CD4-positive, CD25-positive, alpha-beta regulatory T cell (primary cell): Measurements from ENCODE around the gene PPP2R1B. TPM values are rescaled to one million over a fixed set of nuclear protein-coding genes. Genes with fewer than 3 reads are reported as not detected.

ENCODE experiments used
- ATAC-seq, 2 donors: fragments of 150-1000 bp; cut with Tn5 transposase; one replicate each; pipeline ENCODE4 v1.10.0; 2021; ENCODE audit warnings: low read depth in 2 of 2, moderate number of reproducible peaks in 2 of 2, moderate library complexity in 1 of 2
- DNase-seq, 3 donors: peaks; one replicate each; pipeline versions ENCODE4 v3.0.0 to v3.0.0-alpha.2; 2012 to 2022; ENCODE audit warnings: mixed read lengths in 1 of 3
- H3K27ac ChIP-seq: one replicate; pipeline ENCODE4 v1.7.0; 2013; ENCODE audit warnings: mild to moderate bottlenecking, low read length; ENCODE audit not compliant: insufficient read depth, poor library complexity, severe bottlenecking
- H3K27me3 ChIP-seq: one replicate; pipeline ENCODE4 v1.7.0; 2013; ENCODE audit warnings: low read length; ENCODE audit not compliant: control insufficient read depth, insufficient read depth
- H3K36me3 ChIP-seq: one replicate; pipeline ENCODE4 v1.7.0; 2013; ENCODE audit warnings: mild to moderate bottlenecking, low read length, moderate library complexity; ENCODE audit not compliant: control insufficient read depth, insufficient read depth
- H3K4me1 ChIP-seq: 2 replicates; pipeline ENCODE4 v1.7.0; 2013; ENCODE audit warnings: mild to moderate bottlenecking, low read length; ENCODE audit not compliant: insufficient read depth, control insufficient read depth, poor library complexity, severe bottlenecking
- H3K4me3 ChIP-seq: one replicate; pipeline ENCODE4 v1.7.0; 2013; ENCODE audit warnings: low read depth, mild to moderate bottlenecking, low read length, moderate library complexity
- H3K9me3 ChIP-seq, 2 experiments: 1 replicate in 1 of 2; 2 replicates in 1 of 2; pipeline ENCODE4 v1.7.0; 2013; ENCODE audit warnings: low read length in 2 of 2, mild to moderate bottlenecking in 1 of 2, moderate library complexity in 1 of 2; ENCODE audit not compliant: control insufficient read depth in 2 of 2
- H3K27ac Mint-ChIP-seq, 3 donors: one replicate each; pipeline ENCODE4 v1.8.0; 2020 to 2022; ENCODE audit warnings: mild to moderate bottlenecking in 3 of 3, mixed read lengths in 3 of 3, moderate library complexity in 2 of 3
- H3K27me3 Mint-ChIP-seq: one replicate; pipeline ENCODE4 v1.8.0; 2022; ENCODE audit warnings: mild to moderate bottlenecking, mixed read lengths
- H3K36me3 Mint-ChIP-seq: one replicate; pipeline ENCODE4 v1.8.0; 2020; ENCODE audit warnings: mixed read lengths
- H3K4me1 Mint-ChIP-seq, 4 donors: one replicate each; pipeline ENCODE4 v1.8.0; 2020 to 2022; ENCODE audit warnings: mixed read lengths in 4 of 4, mild to moderate bottlenecking in 1 of 4
- H3K4me3 Mint-ChIP-seq, 4 donors: one replicate each; pipeline ENCODE4 v1.8.0; 2020 to 2022; ENCODE audit warnings: mild to moderate bottlenecking in 4 of 4, mixed read lengths in 4 of 4, moderate library complexity in 3 of 4
- H3K9me3 Mint-ChIP-seq, 7 donors: one replicate each; pipeline ENCODE4 v1.8.0; 2020 to 2022; ENCODE audit warnings: mixed read lengths in 7 of 7, mild to moderate bottlenecking in 3 of 7, moderate library complexity in 2 of 7
- polyA plus RNA-seq, 4 donors: library from polyadenylated mRNA; unstranded; fragments of 300-500 nt; fragmentation: Illumina TruSeq; gene quantifications; one replicate each; pipeline ENCODE4 v1.2.3, GENCODE V29; 2021
- total RNA-seq: library from RNA; stranded (reverse); gene quantifications from one replicate; pipeline ENCODE4 v1.2.3, GENCODE V29; 2022

Gene PPP2R1B
- total and polyA plus RNA-seq, 5 donors from 2014 or later, result 16.5 to 45.9 (median 23.5) TPM

DNA sequence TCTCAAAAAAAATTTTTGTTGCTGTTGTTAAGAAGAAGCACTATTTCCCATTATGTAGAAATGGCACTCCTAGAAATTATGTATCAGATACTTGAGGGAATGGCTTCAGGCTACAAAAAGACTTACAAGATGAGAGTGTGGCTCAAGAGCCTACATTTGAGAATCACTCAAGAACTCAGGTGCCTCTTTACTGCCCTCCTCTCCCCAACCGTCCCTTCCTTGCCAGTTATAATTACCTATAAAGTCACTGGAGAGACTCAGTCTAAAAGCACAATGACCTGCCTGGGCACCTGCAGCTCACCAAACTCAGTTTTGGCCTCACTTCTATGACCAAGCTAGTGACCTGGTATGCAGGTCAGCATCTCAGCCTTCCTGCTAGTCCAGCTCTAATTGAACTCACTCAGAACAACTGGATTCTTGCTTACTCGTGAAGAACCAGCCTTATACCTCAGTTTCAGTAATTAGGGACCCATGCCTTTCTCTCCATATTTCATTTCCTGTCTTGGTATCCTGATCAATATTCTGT, 41.9 kb upstream of the PPP2R1B start:
- DNase-seq (no peak), ATAC-seq (no peak)
- peak overlapping the region in 1 of 3 donors; percentile 18 for H3K27ac Mint-ChIP-seq

DNA sequence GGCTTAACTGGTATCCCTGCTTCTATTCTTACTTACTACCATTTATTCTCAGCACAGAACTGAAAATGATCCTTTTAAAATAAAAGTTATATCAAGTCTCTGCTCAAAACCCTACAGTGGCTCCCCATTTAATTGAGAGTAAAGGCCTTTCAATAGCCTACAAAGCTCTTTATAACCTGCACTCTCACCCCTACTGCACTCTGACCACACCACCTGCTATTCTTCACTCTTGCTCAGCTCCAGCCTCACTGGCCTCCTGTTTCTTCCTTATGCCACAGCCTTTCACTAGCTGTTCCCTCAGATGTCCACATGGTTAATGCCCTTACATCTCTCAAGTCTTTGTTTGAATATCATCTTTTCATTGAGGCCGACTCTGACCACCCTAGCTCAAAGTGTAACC, 40.9 kb upstream of the PPP2R1B start:
- Histone ChIP-seq H3K9me3 (no peaks in the 10 kb centered on the region), H3K36me3 (peaks cover 47% of the 10 kb centered on the region), H3K27me3 (no peaks in the 10 kb centered on the region), H3K4me3 (no peak overlapping the region), H3K4me1 (no peaks in the 10 kb centered on the region), H3K27ac (no peak overlapping the region)
- DNase-seq (no peak), ATAC-seq (no peak)
- Mint-ChIP-seq H3K4me1 (peaks cover 0 to 11% (median 0%) of the 10 kb centered on the region in 4 donors), H3K27me3 (no peaks in the 10 kb centered on the region), H3K4me3 (no peak overlapping the region), H3K27ac (peak overlapping the region in 1 of 3 donors; percentile 15), H3K9me3 (no peaks in the 10 kb centered on the region), H3K36me3 (peaks cover 57% of the 10 kb centered on the region)

More for the DNA sequence above, 41.9 kb upstream of the PPP2R1B start:
- Mint-ChIP-seq H3K4me1 (peaks cover 0 to 9% (median 1%) of the 10 kb centered on the region in 4 donors), H3K9me3 (no peaks in the 10 kb centered on the region), H3K27me3 (no peaks in the 10 kb centered on the region), H3K36me3 (peaks cover 49% of the 10 kb centered on the region), H3K4me3 (no peak overlapping the region)
- H3K4me3 ChIP-seq, result no peak overlapping the region
- no peaks in the 10 kb centered on the region for H3K9me3 ChIP-seq
- H3K27me3 ChIP-seq, result no peaks in the 10 kb centered on the region
- H3K27ac ChIP-seq, result no peak overlapping the region
- H3K36me3 ChIP-seq, result peaks cover 43% of the 10 kb centered on the region
- H3K4me1 ChIP-seq, result no peaks in the 10 kb centered on the region

GRCh38 chr11:111801135-111801534, 34.9 kb upstream of the PPP2R1B start:
- no peak overlapping the region for H3K27ac ChIP-seq
- H3K27me3 ChIP-seq, result no peaks in the 10 kb centered on the region
- H3K36me3 ChIP-seq, result peaks cover 46% of the 10 kb centered on the region
- H3K4me1 Mint-ChIP-seq, result peaks cover 7 to 15% (median 9%) of the 10 kb centered on the region in 4 donors
- no peaks in the 10 kb centered on the region for H3K9me3 ChIP-seq
- no peak overlapping the region for H3K27ac Mint-ChIP-seq
- H3K4me3 ChIP-seq, result no peak overlapping the region
- peaks cover 67% of the 10 kb centered on the region for H3K36me3 Mint-ChIP-seq
- no peaks in the 10 kb centered on the region for H3K4me1 ChIP-seq
- no peak for ATAC-seq
- H3K27me3 Mint-ChIP-seq, result no peaks in the 10 kb centered on the region
- no peak overlapping the region for H3K4me3 Mint-ChIP-seq
- DNase-seq, result no peak
- peaks cover 0 to 6% (median 1%) of the 10 kb centered on the region in 7 donors for H3K9me3 Mint-ChIP-seq

- Mint-ChIP-seq H3K4me3 (no peak overlapping the region), H3K36me3 (peaks cover 54% of the 10 kb centered on the region), H3K9me3 (peaks cover 0 to 6% (median 1%) of the 10 kb centered on the region in 7 donors), H3K27me3 (no peaks in the 10 kb centered on the region), H3K4me1 (peaks cover 7 to 16% (median 13%) of the 10 kb centered on the region in 4 donors), H3K27ac (no peak overlapping the region)
- H3K36me3 ChIP-seq, result peaks cover 28% of the 10 kb centered on the region
- no peak overlapping the region for H3K4me3 ChIP-seq
- H3K4me1 ChIP-seq, result no peaks in the 10 kb centered on the region
- no peak for DNase-seq
- no peak for ATAC-seq
- no peak overlapping the region for H3K27ac ChIP-seq
- no peaks in the 10 kb centered on the region for H3K27me3 ChIP-seq
- no peaks in the 10 kb centered on the region for H3K9me3 ChIP-seq
Observed at GRCh38 chr11:111798279-111798678, 32.1 kb upstream of the PPP2R1B start.

- Mint-ChIP-seq H3K27ac (no peak overlapping the region), H3K4me1 (peaks cover 7 to 16% (median 13%) of the 10 kb centered on the region in 4 donors), H3K4me3 (no peak overlapping the region), H3K36me3 (peaks cover 47% of the 10 kb centered on the region), H3K9me3 (peaks cover 0 to 6% (median 1%) of the 10 kb centered on the region in 7 donors), H3K27me3 (no peaks in the 10 kb centered on the region)
- DNase-seq (peak in 1 of 3 donors; percentile 16), ATAC-seq (no peak)
- peaks cover 25% of the 10 kb centered on the region for H3K36me3 ChIP-seq
- H3K9me3 ChIP-seq, result no peaks in the 10 kb centered on the region
- H3K4me1 ChIP-seq, result no peaks in the 10 kb centered on the region
- no peak overlapping the region for H3K27ac ChIP-seq
- H3K27me3 ChIP-seq, result no peaks in the 10 kb centered on the region
- no peak overlapping the region for H3K4me3 ChIP-seq
Observed at GRCh38 chr11:111797145-111797581, 31.0 kb upstream of the PPP2R1B start.

- Mint-ChIP-seq H3K27ac (no peak overlapping the region), H3K9me3 (peaks cover 0 to 6% (median 1%) of the 10 kb centered on the region in 7 donors), H3K4me3 (no peak overlapping the region), H3K36me3 (peaks cover 42% of the 10 kb centered on the region), H3K4me1 (peaks cover 7 to 14% (median 13%) of the 10 kb centered on the region in 4 donors), H3K27me3 (no peaks in the 10 kb centered on the region)
- Histone ChIP-seq H3K4me3 (no peak overlapping the region), H3K27ac (no peak overlapping the region), H3K36me3 (peaks cover 20% of the 10 kb centered on the region), H3K4me1 (no peaks in the 10 kb centered on the region), H3K9me3 (no peaks in the 10 kb centered on the region), H3K27me3 (no peaks in the 10 kb centered on the region)
- ATAC-seq, result no peak
- DNase-seq, result peak in 1 of 3 donors; percentile 12
Observed at GRCh38 chr11:111796696-111797095, 30.5 kb upstream of the PPP2R1B start.

- Mint-ChIP-seq H3K9me3 (peaks cover 0 to 6% (median 1%) of the 10 kb centered on the region in 7 donors), H3K4me1 (peaks cover 7 to 17% (median 14%) of the 10 kb centered on the region in 4 donors), H3K27me3 (no peaks in the 10 kb centered on the region), H3K36me3 (peaks cover 47% of the 10 kb centered on the region), H3K27ac (no peak overlapping the region), H3K4me3 (no peak overlapping the region)
- peaks cover 11% of the 10 kb centered on the region for H3K36me3 ChIP-seq
- DNase-seq, result no peak
- no peak overlapping the region for H3K27ac ChIP-seq
- no peaks in the 10 kb centered on the region for H3K4me1 ChIP-seq
- ATAC-seq, result no peak
- no peaks in the 10 kb centered on the region for H3K27me3 ChIP-seq
- H3K9me3 ChIP-seq, result no peaks in the 10 kb centered on the region
- H3K4me3 ChIP-seq, result no peak overlapping the region
Observed at GRCh38 chr11:111795334-111795985, 29.3 kb upstream of the PPP2R1B start.

- Mint-ChIP-seq H3K4me1 (peaks cover 7 to 18% (median 15%) of the 10 kb centered on the region in 4 donors), H3K4me3 (no peak overlapping the region), H3K27me3 (no peaks in the 10 kb centered on the region), H3K9me3 (peaks cover 0 to 6% (median 0%) of the 10 kb centered on the region in 7 donors), H3K27ac (no peak overlapping the region), H3K36me3 (peaks cover 39% of the 10 kb centered on the region)
- H3K27me3 ChIP-seq, result no peaks in the 10 kb centered on the region
- H3K9me3 ChIP-seq, result no peaks in the 10 kb centered on the region
- ATAC-seq (no peak), DNase-seq (no peak)
- no peaks in the 10 kb centered on the region for H3K4me1 ChIP-seq
- H3K4me3 ChIP-seq, result no peak overlapping the region
- H3K27ac ChIP-seq, result no peak overlapping the region
- H3K36me3 ChIP-seq, result peaks cover 11% of the 10 kb centered on the region
Observed at GRCh38 chr11:111793863-111794262, 27.7 kb upstream of the PPP2R1B start.
